Prostate gland (tissue), 2 donors: ENCODE results near the gene DHPS. TPM values are rescaled to one million over a fixed set of nuclear protein-coding genes. Genes with fewer than 3 reads are reported as not detected.
A peak's percentile ranks its signal among the peaks of the same experiment; 100 is the strongest.

Experiments
- DNase-seq: peaks from one replicate; pipeline ENCODE4 v3.0.0-alpha.2; 2019; ENCODE audit warnings: low spot score
- H3K27ac ChIP-seq, 2 donors: fragments of 200-600 bp; sonication (generic); 2 replicates each; pipeline ENCODE4 v1.5.1; 2017 to 2019
- H3K27me3 ChIP-seq: fragments of 200-600 bp; sonication (generic); replicated peaks from 2 replicates; pipeline ENCODE4 v1.5.1; 2019; ENCODE audit not compliant: insufficient read depth
- H3K36me3 ChIP-seq, 2 donors: fragments of 200-600 bp; sonication (generic); 1 replicate in 1 of 2; 2 replicates in 1 of 2; pipeline versions ENCODE4 v1.5.1 to v1.8.1; 2017 to 2019
- H3K4me1 ChIP-seq: fragments of 200-600 bp; sonication (generic); replicated peaks from 2 replicates; pipeline ENCODE4 v1.5.1; 2019
- H3K4me3 ChIP-seq, 2 donors: fragments of 200-600 bp; sonication (generic); 2 replicates each; pipeline ENCODE4 v1.5.1; 2017 to 2019
- H3K9me3 ChIP-seq: fragments of 200-600 bp; sonication (generic); 2 replicates; pipeline ENCODE4 v1.5.1; 2017
- CTCF ChIP-seq, 4 experiments: fragments of 200-600 bp in 2 of 4; fragments of 450-650 bp in 2 of 4; sonication (generic) in 2 of 4; IDR thresholded peaks; 1 replicate in 3 of 4; 2 replicates in 1 of 4; pipeline ENCODE4 v1.5.1; 2016 to 2019; ENCODE audit warnings: antibody characterized with exemption in 4 of 4, mild to moderate bottlenecking in 2 of 4, moderate library complexity in 2 of 4
- POLR2A ChIP-seq: fragments of 450-650 bp; IDR thresholded peaks from one replicate; pipeline ENCODE4 v1.6.1; 2016; ENCODE audit warnings: antibody characterized with exemption, mild to moderate bottlenecking
- POLR2AphosphoS5 ChIP-seq: sonication (generic); formaldehyde crosslinking; IDR thresholded peaks from one replicate; pipeline ENCODE4 v1.6.1; 2017; ENCODE audit warnings: antibody characterized with exemption
- WGBS: methylation state at CpG from one replicate; pipeline ENCODE4 v1.1.5; 2018; 5-methylcytosine and 5-hydroxymethylcytosine counted together
- intact Hi-C: fragments of 100-400 bp; cut with DNase I; formaldehyde crosslinking; loops from one replicate; pipeline ENCODE4 v1.14.2; 2022
- total RNA-seq, 2 donors: library from RNA; depleted of rRNA; stranded (reverse); fragments of >200 nt; gene quantifications; one replicate each; pipeline ENCODE4 v1.1.0, GENCODE V29; 2016

The DHPS gene
- total RNA-seq, 2 donors from 2014 or later, result 140 to 178 TPM

GRCh38 chr19:12676384-12676792, 5.3 kb downstream of the DHPS start:
- DNase-seq, result peak; percentile 69

GRCh38 chr19:12675940-12676339, 5.7 kb downstream of the DHPS start:
- H3K9me3 ChIP-seq, result no peaks in the 10 kb centered on the region
- WGBS, result 83% methylated on average over 15 of the region's 15 CpGs
- no peak for TF ChIP-seq POLR2AphosphoS5
- no peak for TF ChIP-seq POLR2A
- TF ChIP-seq CTCF (IDR thresholded peaks at IDR 0.05), result no peak
- no peaks in the 10 kb centered on the region for H3K27me3 ChIP-seq
- DNase-seq, result no peak
- intact Hi-C loops, result no loop called here
- H3K36me3 ChIP-seq, result peaks cover 3 to 29% of the 10 kb centered on the region in 2 donors
- H3K4me3 ChIP-seq, result no peak overlapping the region
- H3K4me1 ChIP-seq, result no peaks in the 10 kb centered on the region
- H3K27ac ChIP-seq, result no peak overlapping the region

More at GRCh38 chr19:12676384-12676792, 5.3 kb downstream of the DHPS start:
- WGBS, result 22% methylated on average over 4 of the region's 4 CpGs
- intact Hi-C loops, result no loop called here
- no peak overlapping the region for H3K27ac ChIP-seq
- no peak overlapping the region for H3K4me3 ChIP-seq
- no peaks in the 10 kb centered on the region for H3K9me3 ChIP-seq
- H3K4me1 ChIP-seq, result no peaks in the 10 kb centered on the region
- H3K36me3 ChIP-seq, result peaks cover 3 to 29% of the 10 kb centered on the region in 2 donors
- no peaks in the 10 kb centered on the region for H3K27me3 ChIP-seq
- TF ChIP-seq CTCF (IDR thresholded peaks at IDR 0.05), result peak; percentile 68 to 86 (median 76)
- TF ChIP-seq POLR2A, result no peak
- peak; percentile 34 for TF ChIP-seq POLR2AphosphoS5

GRCh38 chr19:12675399-12675798, 6.3 kb downstream of the DHPS start:
- peaks cover 3 to 29% of the 10 kb centered on the region in 2 donors for H3K36me3 ChIP-seq
- no peak for DNase-seq
- no peak for TF ChIP-seq CTCF (IDR thresholded peaks at IDR 0.05)
- no peak for TF ChIP-seq POLR2AphosphoS5
- no peak for TF ChIP-seq POLR2A
- H3K27me3 ChIP-seq, result no peaks in the 10 kb centered on the region
- intact Hi-C loops, result no loop called here
- no peak overlapping the region for H3K27ac ChIP-seq
- no peaks in the 10 kb centered on the region for H3K9me3 ChIP-seq
- WGBS, result 91% methylated on average over 10 of the region's 10 CpGs
- H3K4me1 ChIP-seq, result peaks cover 4% of the 10 kb centered on the region
- no peak overlapping the region for H3K4me3 ChIP-seq

GRCh38 chr19:12672744-12673143, 8.9 kb downstream of the DHPS start:
- H3K4me3 ChIP-seq, result no peak overlapping the region
- H3K9me3 ChIP-seq, result no peaks in the 10 kb centered on the region
- no peak for DNase-seq
- WGBS, result 83% methylated on average over 10 of the region's 10 CpGs
- peaks cover 15% of the 10 kb centered on the region for H3K4me1 ChIP-seq
- no peak overlapping the region for H3K27ac ChIP-seq
- intact Hi-C loops, result loop anchor here (2.0 kb wide), 1 partner anchor 108 kb away; no protein-coding TSS in a partner anchor
- peaks cover 0 to 26% of the 10 kb centered on the region in 2 donors for H3K36me3 ChIP-seq
- TF ChIP-seq POLR2A, result no peak
- no peak for TF ChIP-seq POLR2AphosphoS5
- TF ChIP-seq CTCF (IDR thresholded peaks at IDR 0.05), result no peak
- no peaks in the 10 kb centered on the region for H3K27me3 ChIP-seq

- Histone ChIP-seq H3K4me3 (peak overlapping the region; percentile 83), H3K4me1 (peaks cover 22% of the 10 kb centered on the region), H3K27ac (peak overlapping the region; percentile 95 to 97), H3K36me3 (peaks cover 0 to 13% of the 10 kb centered on the region in 2 donors), H3K27me3 (no peaks in the 10 kb centered on the region), H3K9me3 (no peaks in the 10 kb centered on the region)
- intact Hi-C loops, result no loop called here
- no peak for DNase-seq
- TF ChIP-seq CTCF (IDR thresholded peaks at IDR 0.05) (no peak), POLR2AphosphoS5 (no peak), POLR2A (no peak)
- WGBS, result 36% methylated on average over 26 of the region's 26 CpGs
These were observed 11.3 kb downstream of the DHPS start for GRCh38 chr19:12670159-12670928.
